ENCODE measurements around the gene ASIC1. TPM values are rescaled to one million over a fixed set of nuclear protein-coding genes. Genes with fewer than 3 reads are reported as not detected.

Gene ASIC1
- total RNA-seq, 1 experiment from 2014 or later: 2.7 TPM

- H3K4me3 ChIP-seq (ENCODE audit: low read depth, low read length, poor library complexity, severe bottlenecking): no peak overlapping the region
- no peaks in the 10 kb centered on the region for H3K9me3 ChIP-seq (ENCODE audit: low read depth, low read length, poor library complexity, severe bottlenecking)
- ChIA-PET POLR2A (ENCODE audit: low non-redundant PET) (no interaction called here), CTCF (no interaction called here)
- no peaks in the 10 kb centered on the region for H3K27me3 ChIP-seq (replicated peaks; ENCODE audit: insufficient read depth, low read depth, low read length, poor library complexity)
- H3K27ac ChIP-seq (ENCODE audit: low read depth, low read length, poor library complexity, severe bottlenecking): no peak overlapping the region
- intact Hi-C loops (cut with micrococcal nuclease; ENCODE audit: unreplicated experiment): no loop called here
- H3K4me1 ChIP-seq (ENCODE audit: insufficient read depth, low read length, poor library complexity, severe bottlenecking): no peaks in the 10 kb centered on the region
- no peak for DNase-seq (ENCODE audit: low spot score)
- no peak for TF ChIP-seq CTCF (conservative IDR thresholded peaks at IDR 0.05; ENCODE audit: low read depth, low read length)
- H3K36me3 ChIP-seq (ENCODE audit: insufficient read depth, low read length, poor library complexity, severe bottlenecking): no peaks in the 10 kb centered on the region
- no TSS peak for BruUV-seq (replicated peaks)
These were observed 22.4 kb downstream of the ASIC1 start for GRCh38 chr12:50079771-50080170.

GRCh38 chr12:50081096-50081808 lies 23.9 kb downstream of the ASIC1 start:
- DNase-seq (ENCODE audit: low spot score): no peak
- ChIA-PET CTCF (no interaction called here), POLR2A (ENCODE audit: low non-redundant PET) (no interaction called here)
- H3K4me3 ChIP-seq (ENCODE audit: low read depth, low read length, poor library complexity, severe bottlenecking): no peak overlapping the region
- H3K4me1 ChIP-seq (ENCODE audit: insufficient read depth, low read length, poor library complexity, severe bottlenecking): peaks cover 5% of the 10 kb centered on the region
- no peaks in the 10 kb centered on the region for H3K27me3 ChIP-seq (replicated peaks; ENCODE audit: insufficient read depth, low read depth, low read length, poor library complexity)
- no peak overlapping the region for H3K27ac ChIP-seq (ENCODE audit: low read depth, low read length, poor library complexity, severe bottlenecking)
- BruUV-seq (replicated peaks): no TSS peak
- H3K36me3 ChIP-seq (ENCODE audit: insufficient read depth, low read length, poor library complexity, severe bottlenecking): no peaks in the 10 kb centered on the region
- TF ChIP-seq CTCF (conservative IDR thresholded peaks at IDR 0.05; ENCODE audit: low read depth, low read length) (no peak), EZH2 (IDR thresholded peaks at IDR 0.05; ENCODE audit: borderline replicate concordance, low read depth, low read length, poor library complexity, severe bottlenecking) (no peak)
- no peaks in the 10 kb centered on the region for H3K9me3 ChIP-seq (ENCODE audit: low read depth, low read length, poor library complexity, severe bottlenecking)
- intact Hi-C loops (cut with micrococcal nuclease; ENCODE audit: unreplicated experiment): no loop called here

GRCh38 chr12:50082644-50083043 lies 25.2 kb downstream of the ASIC1 start:
- ChIA-PET CTCF (interaction anchor here (2.8 kb wide), 1 partner anchor 28 kb away, joined by 19 read pairs; the partner anchor contains the start of gene COX14), POLR2A (ENCODE audit: low non-redundant PET) (no interaction called here)
- Histone ChIP-seq H3K9me3 (ENCODE audit: low read depth, low read length, poor library complexity, severe bottlenecking) (no peaks in the 10 kb centered on the region), H3K4me1 (ENCODE audit: insufficient read depth, low read length, poor library complexity, severe bottlenecking) (peaks cover 5% of the 10 kb centered on the region), H3K27me3 (replicated peaks; ENCODE audit: insufficient read depth, low read depth, low read length, poor library complexity) (no peaks in the 10 kb centered on the region), H3K27ac (ENCODE audit: low read depth, low read length, poor library complexity, severe bottlenecking) (no peak overlapping the region), H3K36me3 (ENCODE audit: insufficient read depth, low read length, poor library complexity, severe bottlenecking) (peaks cover 8% of the 10 kb centered on the region), H3K4me3 (ENCODE audit: low read depth, low read length, poor library complexity, severe bottlenecking) (no peak overlapping the region)
- BruUV-seq (replicated peaks): no TSS peak
- intact Hi-C loops (cut with micrococcal nuclease; ENCODE audit: unreplicated experiment): no loop called here
- no peak for DNase-seq (ENCODE audit: low spot score)
- TF ChIP-seq CTCF (conservative IDR thresholded peaks at IDR 0.05; ENCODE audit: low read depth, low read length) (no peak), EZH2 (IDR thresholded peaks at IDR 0.05; ENCODE audit: borderline replicate concordance, low read depth, low read length, poor library complexity, severe bottlenecking) (no peak)
